ENCODE results near the gene CARD9.
"Not testable (repeated sequence)": the region's sequence is repeated elsewhere in the genome, so short reads cannot be mapped to it uniquely, and the experiment has no call there.

The CARD9 gene

DNA sequence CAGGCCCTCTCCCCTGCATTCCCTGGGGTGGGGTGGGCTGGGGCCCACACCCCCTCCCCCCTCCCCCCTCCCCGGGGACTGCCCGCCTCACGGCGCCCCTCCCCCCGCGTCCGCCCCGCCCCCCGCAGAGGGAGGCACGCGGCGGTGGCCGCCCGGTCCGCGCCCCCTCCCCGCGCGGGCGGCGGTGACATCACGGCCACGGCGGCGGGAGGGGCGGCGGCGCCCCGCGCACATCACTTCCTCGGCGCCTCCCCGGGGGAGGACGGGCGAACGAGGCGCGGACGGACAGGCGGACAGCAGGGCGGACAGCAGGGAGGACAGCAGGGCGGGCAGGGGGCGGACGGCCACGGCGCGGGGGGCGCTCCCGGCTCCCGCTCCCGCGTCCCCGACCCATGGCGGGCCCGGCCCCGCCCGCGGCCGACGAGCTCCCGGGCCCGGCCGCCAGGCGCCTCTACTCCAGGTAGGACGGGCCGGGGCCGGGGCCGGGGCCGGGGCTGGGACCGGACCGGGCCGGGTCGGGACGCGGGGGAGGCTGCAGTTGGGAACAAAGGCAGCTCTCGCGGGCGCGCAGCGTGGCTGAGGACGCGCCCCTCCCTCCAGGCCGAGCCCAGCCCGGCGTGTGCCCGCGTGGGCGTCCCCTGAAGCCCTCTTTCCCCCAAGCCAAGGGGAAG lies 46.0 kb downstream of the CARD9 start, which contains the start of gene GPSM1:
GPSM1 (plus strand) TSS at position 236 of the 671 bp plus-strand sequence; CDS start at position 393, 157 bp downstream.
- DNase-seq (ENCODE audit: extremely low spot score, insufficient read length, low read depth) (no peak), FAIRE-seq (no peak)

DNA sequence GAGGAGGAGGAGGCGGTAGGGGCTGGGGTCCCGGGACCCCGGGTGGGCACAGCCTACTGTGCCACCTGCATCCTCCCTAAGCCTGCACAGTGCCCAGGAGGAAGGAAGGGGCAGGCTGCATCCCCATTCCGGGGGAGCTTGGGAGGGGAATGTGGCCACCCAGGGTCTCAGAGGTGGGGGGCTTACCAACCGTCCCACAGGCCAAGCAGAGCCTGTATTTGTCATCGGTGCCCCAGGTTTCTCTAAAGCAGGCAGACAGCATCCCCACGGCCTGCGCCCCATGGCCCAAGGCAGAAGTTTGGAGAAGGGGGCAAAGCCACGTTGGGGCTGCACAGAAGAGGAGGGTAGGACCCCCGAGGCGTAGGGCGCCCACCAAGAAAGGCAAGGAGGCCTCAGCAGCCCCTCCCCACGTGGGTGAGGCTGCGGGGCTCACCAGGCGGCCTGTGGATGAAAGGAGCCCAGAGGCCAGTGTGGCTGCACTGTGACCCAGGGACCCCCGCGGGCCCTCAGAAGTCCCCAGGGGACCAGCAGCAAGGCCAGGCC lies 46.6 kb downstream of the CARD9 start:
- DNase-seq (ENCODE audit: extremely low spot score, insufficient read length, low read depth) (no peak), FAIRE-seq (no peak)

DNA sequence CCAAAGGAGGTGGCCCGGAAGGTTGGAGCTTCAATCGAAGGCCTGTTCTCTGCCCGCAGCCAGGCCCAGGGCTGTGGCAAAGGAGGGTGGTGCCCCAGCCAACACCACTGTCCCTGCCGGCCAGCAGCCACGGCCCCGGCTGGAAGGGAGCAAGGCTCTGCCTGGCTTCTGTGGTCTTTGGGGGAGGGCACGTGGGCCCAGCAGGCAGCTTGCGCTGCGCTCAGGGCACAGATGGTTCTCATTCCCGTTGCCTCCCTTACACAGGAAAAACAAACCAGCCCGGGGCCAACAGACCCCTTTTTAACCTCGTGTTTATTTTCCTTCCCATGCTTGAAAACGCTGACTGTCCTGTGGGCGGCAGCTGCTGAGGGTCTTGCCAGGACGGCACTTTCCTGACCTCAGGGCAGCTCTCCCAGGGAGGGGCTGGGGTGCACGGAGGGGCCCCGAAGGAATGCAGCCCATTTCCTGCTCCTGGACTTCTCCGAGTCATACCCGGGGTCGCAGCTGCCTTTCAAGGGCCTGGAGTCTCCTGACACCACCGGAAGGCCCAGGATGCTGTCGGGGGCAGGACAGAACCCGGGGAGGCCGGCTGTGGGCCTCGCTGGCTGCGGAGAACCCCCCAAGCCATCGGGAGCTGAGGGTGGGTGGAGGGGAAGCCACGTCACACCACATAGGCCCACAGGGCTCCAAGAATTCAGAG lies 47.3 kb downstream of the CARD9 start:
- DNase-seq (ENCODE audit: extremely low spot score, insufficient read length, low read depth) (no peak), FAIRE-seq (no peak)

DNA sequence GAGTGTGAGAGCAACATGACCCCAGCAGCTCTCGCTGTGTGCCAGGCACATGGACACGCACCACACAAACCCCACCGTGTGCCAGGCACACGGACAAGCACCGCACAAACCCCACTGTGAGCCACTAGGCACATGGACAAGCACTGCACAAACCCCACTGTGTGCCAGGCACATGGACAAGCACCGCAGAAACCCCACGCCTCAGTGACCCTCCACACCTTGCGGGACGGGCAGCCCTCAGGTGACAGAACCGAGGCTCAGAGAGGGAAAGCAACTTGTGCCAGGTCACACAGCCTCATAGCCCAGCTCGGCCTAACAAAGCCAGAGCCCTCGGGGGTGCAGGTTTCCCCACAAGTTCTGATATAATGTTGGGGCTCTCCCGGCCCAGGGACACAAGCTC lies 48.1 kb downstream of the CARD9 start:
- FAIRE-seq (no peak), DNase-seq (ENCODE audit: extremely low spot score, insufficient read length, low read depth) (no peak)

DNA sequence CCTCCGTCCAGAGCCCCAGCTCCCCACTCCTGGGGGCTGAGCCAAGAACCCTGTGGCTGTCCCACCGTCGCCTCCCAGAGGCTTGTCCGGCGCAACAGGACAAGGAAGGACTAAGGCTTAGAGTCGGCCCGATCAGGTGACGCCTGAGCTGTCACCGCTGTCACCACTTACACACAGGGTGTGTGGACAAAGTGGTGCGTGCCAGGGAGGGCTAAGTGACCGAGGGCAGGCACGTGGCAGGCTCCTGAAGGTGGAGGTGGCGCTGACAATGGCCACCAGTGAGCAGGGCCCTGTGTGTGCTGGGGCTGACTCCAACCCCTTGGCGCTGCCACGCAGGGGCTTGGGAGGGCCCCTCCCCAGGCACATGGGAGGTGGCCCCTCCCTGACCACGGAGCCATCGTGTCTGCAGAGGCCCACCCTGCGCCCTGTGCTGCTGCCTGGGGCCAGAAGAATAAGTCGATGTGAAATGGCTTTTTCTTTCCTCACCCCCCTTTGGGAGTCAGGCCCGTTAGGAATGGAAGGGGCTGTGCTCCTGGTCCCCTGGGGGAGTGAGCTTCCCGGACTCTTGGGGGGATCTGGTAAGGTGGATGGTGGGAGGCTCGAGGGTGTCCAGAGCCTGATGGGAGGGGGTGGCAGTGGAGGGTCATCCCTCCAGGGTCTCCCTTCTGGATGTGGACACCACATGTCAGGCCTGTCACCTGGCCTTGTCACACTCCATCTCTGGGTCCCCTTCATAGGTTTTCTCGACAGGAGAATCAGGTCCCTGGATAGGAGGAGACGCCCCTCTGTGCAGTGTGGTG lies 48.8 kb downstream of the CARD9 start:
- FAIRE-seq (no peak), DNase-seq (ENCODE audit: extremely low spot score, insufficient read length, low read depth) (no peak)

DNA sequence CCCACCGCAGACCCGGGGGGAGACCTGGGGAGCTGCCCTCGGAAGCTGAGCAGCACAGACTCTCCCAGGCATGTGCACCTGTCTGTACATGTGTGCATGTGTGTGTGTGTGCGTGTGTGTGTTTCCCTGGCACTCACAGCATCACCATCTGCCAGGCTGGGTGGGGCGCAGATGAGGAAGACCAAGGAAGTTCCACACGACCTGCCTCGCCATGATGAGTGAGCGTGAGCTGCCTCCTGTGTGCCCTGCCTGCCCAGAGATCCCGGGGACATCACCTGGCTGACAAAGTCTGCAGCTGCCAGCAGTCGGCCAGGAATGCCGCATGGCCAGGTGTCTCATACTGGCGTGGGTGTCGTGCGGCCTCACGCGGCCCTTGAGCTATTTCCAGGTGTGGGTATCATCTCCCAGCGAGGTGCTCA lies 50.1 kb downstream of the CARD9 start:
- FAIRE-seq (no peak), DNase-seq (ENCODE audit: extremely low spot score, insufficient read length, low read depth) (no peak)

DNA sequence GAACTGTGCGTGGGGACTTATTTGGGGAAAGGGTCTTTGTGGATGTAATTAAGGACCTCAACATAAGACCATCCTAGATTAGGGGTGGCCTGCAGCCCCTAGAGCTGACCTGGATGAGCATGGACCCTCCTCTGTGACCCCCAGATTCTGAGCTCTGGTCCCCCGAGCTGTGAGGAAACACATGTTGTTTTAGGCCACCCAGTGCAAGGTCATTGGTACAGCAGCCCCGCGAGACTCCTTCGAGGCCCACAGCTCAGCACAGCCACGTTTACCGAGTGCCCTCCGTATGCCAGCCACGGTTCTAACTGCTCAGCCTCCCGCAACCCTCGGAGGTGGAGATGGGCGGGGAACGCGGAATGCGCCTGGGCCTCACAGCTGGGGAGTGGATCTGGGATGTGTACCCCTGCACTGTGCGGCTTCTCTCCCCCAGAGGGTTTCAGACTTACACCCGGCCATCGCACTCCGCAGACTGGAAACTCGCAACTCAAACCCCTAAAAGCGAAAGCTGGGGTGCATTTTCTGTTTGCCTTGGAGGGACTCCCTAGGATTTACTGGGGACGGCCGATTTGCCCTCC lies 50.6 kb downstream of the CARD9 start:
- FAIRE-seq (no peak), DNase-seq (ENCODE audit: extremely low spot score, insufficient read length, low read depth) (no peak)

DNA sequence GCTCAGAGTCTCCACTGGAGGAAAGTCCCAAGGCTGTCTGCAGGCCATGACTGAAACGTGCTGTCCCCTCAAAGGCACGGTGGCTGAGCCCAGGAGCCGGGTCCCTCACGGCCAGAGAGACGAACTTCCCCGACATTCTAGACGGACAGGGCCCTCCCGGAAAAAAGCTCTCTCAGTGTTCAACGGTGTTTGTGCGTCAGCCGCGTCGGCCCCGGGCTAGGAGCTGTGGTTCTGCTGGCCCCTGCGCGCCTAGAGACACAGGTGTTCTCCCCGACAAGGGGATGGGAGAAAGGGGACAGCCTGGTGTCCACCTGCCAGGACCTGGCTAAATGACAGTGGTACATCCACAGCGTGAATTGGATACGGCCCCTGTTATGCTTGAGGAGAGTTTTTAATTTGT lies 51.9 kb downstream of the CARD9 start:
- no peak for DNase-seq (ENCODE audit: extremely low spot score, insufficient read length, low read depth)
- no peak for FAIRE-seq

DNA sequence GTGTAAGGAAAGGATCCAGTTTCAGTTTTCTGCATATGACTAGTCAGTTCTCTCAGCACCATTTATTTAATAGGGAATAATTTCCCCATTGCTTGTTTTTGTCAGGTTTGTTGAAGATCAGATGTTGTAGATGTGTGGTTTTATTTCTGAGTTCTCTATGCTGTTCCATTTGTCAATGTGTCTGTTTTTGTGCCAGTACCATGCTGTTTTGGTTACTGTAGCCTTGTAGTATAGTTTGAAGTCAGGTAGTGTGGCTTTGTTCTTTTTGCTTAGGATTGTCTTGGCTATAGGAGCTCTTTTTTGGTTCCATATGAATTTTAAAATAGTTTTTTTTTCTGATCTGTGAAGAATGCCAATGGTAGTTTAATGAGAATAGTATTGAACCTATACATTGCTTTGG lies 52.5 kb downstream of the CARD9 start:
- not testable (repeated sequence) for DNase-seq (ENCODE audit: extremely low spot score, insufficient read length, low read depth); FAIRE-seq

DNA sequence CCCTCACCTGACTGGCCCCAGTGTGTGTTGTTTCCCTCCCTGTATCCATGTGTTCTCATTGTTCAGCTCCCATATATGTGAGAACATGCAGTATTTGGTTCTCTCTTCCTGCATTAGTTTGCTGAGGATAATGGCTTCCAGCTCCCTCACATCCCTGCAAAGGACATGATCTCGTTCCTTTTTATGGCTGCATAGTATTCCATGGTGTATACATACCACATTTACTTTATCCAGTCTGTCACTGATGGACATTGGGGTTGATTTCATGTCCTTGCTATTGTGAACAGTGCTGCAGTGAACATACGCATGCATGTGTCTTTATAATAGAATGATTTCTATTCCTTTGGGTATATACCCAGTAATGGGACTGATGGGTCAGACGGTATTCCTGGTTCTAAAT lies 53.5 kb downstream of the CARD9 start:
- FAIRE-seq; DNase-seq (ENCODE audit: extremely low spot score, insufficient read length, low read depth): not testable (repeated sequence)

DNA sequence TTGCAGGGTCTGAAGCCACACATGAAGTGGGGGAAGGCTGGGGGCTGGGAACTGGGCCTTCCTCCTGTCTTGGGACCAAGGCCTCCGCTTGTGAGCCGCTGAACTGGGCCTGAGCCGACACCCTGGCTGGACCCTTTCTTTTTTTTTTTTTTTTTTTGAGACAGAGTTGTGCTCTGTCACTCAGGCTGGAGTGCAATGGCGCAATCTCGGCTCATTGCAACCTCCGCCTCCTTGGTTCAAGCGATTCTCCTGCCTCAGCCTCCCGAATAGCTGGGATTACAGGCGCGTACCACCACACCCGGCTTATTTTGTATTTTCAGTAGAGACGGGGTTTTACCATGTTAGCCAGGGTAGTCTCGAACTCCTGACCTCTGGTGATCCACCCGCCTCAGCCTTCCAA lies 54.2 kb downstream of the CARD9 start:
- not testable (repeated sequence) for DNase-seq (ENCODE audit: extremely low spot score, insufficient read length, low read depth); FAIRE-seq

DNA sequence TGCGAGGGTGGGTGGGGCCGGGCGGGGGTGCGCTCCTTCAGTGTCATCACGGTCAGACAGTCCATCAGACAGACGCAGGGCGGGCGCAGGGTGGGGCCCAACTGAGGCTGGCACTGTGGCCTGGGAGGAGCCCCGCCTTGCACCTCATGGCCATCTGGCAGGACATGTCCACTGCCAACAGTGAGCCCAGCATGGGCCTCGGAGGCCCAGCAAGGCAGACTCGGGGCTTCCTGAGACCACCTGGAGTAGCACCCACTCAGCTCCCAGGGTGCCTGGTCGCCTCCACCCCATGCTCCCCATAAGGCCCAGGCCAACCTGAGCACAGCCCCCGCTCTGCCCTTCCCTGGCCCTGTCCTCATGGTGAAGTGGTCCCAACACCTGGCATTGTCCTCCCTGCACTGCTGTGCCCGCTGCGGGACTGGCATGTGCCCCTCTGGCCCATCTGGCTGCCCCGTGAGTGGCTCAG lies 54.7 kb downstream of the CARD9 start:
- FAIRE-seq (no peak), DNase-seq (ENCODE audit: extremely low spot score, insufficient read length, low read depth) (no peak)

DNA sequence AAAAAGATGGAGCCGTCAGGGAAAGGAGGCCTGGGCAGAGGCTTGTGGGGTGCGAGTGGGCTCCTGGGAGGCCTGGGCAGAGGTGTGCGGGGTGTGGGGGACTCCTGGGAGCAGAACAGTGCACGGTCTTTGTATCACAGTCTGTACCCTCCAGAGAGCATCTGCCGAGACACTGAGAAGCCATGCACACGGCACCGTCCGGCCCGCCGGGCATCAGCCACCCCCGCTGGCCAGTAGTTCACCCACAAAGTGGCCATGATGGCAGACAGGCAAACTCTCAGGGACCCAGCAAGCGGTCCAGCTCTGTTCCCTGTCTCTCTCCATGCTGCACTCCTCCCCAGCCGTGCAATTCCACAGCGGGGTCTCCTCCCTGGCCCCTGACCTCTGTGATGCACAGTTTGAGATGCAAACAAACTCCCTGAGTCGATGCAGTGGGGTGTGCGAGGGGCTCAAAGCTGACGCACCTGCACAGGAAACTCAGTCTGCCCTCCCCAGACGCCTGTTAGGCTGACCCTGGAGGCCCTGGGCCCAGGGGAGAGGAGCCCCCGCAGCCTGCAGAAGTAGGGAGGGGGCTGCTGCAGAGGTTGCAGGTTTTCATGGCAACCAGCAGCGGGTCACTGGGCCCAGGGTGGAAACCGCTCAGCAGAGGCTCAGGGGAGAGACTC lies 55.2 kb downstream of the CARD9 start:
- FAIRE-seq (no peak), DNase-seq (ENCODE audit: extremely low spot score, insufficient read length, low read depth) (no peak)

DNA sequence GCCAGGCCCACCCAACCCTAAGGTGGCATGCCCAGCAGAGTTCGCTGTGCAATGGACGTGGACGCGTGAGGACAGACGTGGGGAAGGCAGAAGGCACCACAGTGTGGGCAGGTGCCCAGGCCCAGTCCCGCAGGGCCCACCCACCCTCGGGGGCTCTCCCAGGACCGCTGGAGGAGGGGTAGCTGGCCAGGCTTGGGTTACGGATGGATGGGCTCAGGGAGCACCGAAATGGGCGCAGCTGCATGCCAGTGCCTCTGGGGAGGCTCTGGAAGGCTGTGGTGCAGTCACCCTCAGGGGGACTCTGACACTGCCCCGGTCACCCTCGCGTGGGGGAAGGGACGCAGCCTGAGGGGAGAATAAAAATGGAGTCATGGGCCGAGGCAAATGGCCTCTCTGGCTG lies 55.8 kb downstream of the CARD9 start:
- FAIRE-seq, result no peak
- DNase-seq (ENCODE audit: extremely low spot score, insufficient read length, low read depth), result no peak

DNA sequence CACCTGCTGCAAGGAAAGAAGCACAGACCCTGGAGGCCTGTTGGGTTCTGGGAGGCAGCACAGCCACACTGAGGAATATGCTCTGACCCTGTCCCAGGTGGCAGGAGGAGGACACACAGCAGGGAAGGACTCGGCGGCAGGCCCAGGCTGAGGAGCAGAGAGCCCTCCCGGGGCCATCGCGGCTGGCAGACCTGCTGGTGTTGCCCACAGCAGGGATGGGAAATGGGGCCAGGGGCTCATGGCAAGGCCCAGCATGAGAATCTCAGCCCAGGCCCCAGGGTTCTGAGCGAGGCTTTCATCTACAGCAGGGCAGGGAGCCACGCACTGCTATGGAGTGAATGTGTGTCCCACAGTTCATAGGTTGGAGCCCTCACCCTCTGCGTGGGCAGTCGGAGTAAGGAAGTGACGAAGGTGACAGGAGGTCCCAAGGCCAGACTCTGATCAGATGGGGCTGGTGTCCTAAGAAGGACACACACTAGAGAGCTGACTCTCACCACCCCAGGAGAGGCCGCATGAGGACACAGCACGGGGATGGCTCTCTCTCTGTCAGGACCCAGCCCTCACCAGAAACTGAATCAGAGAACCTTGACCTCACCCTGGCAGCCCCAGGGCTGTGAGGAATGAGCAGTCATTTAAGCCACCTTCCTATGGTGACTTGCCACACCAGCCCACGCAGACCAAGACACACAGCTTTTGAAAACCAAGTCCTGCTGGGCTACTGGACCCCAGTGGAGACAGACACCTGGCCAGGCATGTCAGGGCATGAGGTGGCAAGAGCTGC lies 56.4 kb downstream of the CARD9 start:
- FAIRE-seq (no peak), DNase-seq (ENCODE audit: extremely low spot score, insufficient read length, low read depth) (no peak)

DNA sequence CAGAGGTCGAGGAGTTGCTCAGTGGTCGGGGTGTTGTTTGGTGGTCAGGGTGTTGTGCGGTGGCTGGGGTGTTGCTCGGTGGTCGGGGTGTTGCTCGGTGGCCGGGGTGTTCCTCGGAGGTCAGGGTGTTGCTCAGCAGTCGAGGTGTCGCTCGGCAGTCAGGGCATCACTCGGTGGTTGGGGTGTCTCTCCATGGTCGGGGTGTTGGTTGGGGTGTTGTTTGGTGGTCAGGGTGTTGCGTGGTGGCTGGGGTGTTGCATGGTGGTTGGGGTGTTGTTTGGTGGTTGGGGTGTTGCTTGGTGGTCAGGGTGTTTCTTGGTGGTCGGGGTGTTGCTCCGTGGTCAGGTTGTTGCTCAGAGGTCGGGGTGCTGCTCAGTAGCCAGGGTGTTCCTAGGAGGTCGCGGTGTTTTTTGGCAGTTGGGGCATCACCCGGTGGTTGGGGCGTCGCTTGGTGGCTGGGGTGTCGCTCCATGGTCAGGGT lies 57.2 kb downstream of the CARD9 start:
- DNase-seq (ENCODE audit: extremely low spot score, insufficient read length, low read depth) (no peak), FAIRE-seq (no peak)

DNA sequence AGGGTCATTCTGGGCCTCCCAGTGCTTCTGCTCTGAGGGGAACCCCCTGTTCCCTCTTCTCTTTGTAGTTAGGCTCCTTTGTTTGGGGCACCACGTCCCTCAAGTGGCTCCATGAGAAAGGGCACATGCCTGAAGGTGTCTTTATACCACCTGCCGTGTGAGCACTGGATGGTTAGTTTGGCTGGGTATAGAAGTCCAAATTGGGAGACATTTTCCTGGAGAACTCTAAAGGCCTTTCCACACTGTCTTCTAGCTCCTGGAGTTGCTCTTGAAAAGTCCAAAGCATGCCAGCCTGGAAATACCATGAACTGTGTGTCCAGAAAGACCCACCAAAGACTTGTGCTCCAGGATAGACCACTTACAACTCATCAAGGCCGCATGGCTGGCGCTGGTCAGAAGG lies 58.5 kb downstream of the CARD9 start:
- DNase-seq (ENCODE audit: extremely low spot score, insufficient read length, low read depth) (no peak), FAIRE-seq (no peak)

DNA sequence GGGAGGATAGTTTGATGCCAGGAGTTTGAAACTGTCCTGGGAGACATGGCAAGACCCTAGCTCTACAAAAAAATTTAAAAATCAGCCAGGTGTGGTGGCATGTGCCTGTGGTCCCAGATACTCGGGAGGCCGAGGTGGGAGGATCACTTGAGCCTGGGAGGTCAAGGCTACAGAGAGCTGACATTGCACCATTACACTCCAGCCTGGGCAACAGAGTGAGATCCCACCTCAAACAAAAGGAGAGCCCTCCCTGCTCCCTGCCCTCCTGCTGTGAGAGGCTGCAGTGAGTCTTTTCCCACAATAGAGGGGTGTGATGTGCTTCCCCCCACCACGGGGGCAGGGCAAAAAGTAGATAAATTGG lies 59.4 kb downstream of the CARD9 start:
- DNase-seq (ENCODE audit: extremely low spot score, insufficient read length, low read depth), result no peak
- FAIRE-seq, result no peak

Measured in GM18507 (cell line).